ENCODE data around the gene CRTAC1.

CRTAC1 gene

GRCh38 chr10:97866524-97867219 is 163.7 kb downstream of the CRTAC1 start:
- no peak overlapping the region for H4K8ac ChIP-seq (ENCODE audit: low read depth, low read length)
- no peaks in the 10 kb centered on the region for H3K79me2 ChIP-seq (ENCODE audit: control insufficient read depth, insufficient read depth, low read length, poor library complexity)
- H3K18ac ChIP-seq (ENCODE audit: low read length) = no peak overlapping the region
- H2BK120ac ChIP-seq (ENCODE audit: insufficient read depth, low read length, poor library complexity) = no peak overlapping the region
- H3K4me3 ChIP-seq (ENCODE audit: low read depth, low read length) = no peak overlapping the region
- no peak overlapping the region for H2AK5ac ChIP-seq (ENCODE audit: low read length)
- peaks cover 4 to 5% of the 10 kb centered on the region in 2 experiments for H3K4me1 ChIP-seq (ENCODE audit: control insufficient read depth in 1 of 2, insufficient read depth in 2 of 2, low read length in 2 of 2)
- no peak overlapping the region for H2AFZ ChIP-seq (ENCODE audit: insufficient read depth, low read length, poor library complexity)
- no peaks in the 10 kb centered on the region for H3K27me3 ChIP-seq (ENCODE audit: insufficient read depth, low read length)
- no peak overlapping the region for H2BK12ac ChIP-seq (ENCODE audit: low read length)
- H4K91ac ChIP-seq (ENCODE audit: low read depth, low read length) = no peak overlapping the region
- no peak overlapping the region for H3K27ac ChIP-seq (ENCODE audit: low read depth, low read length)
- no peak overlapping the region for H3K9ac ChIP-seq (ENCODE audit: low read length)
- no peaks in the 10 kb centered on the region for H3K79me1 ChIP-seq (ENCODE audit: low read length)
- H4K12ac ChIP-seq (ENCODE audit: low read depth, low read length) = no peak overlapping the region
- no peak overlapping the region for H3K4me2 ChIP-seq (ENCODE audit: low read length)
- WGBS (ENCODE audit: extremely low coverage, insufficient coverage, insufficient read length) = no CpG with 5 or more reads among the region's 10 CpGs
- no peak for DNase-seq
- no peak overlapping the region for H2BK5ac ChIP-seq (ENCODE audit: low read depth, low read length, poor library complexity)
- no peak overlapping the region for H3K14ac ChIP-seq (ENCODE audit: low read length)
- H3K23ac ChIP-seq (ENCODE audit: low read length) = no peak overlapping the region
- H3K9me3 ChIP-seq (ENCODE audit: insufficient read depth, low read depth, low read length) = peaks cover 3% of the 10 kb centered on the region
- H3K4ac ChIP-seq (ENCODE audit: low read depth, low read length) = no peak overlapping the region
- H3K36me3 ChIP-seq (ENCODE audit: control insufficient read depth in 1 of 2, insufficient read depth in 2 of 2, low read length in 2 of 2) = no peaks in the 10 kb centered on the region

- Histone ChIP-seq H3K4me1 (ENCODE audit: control insufficient read depth in 1 of 2, insufficient read depth in 2 of 2, low read length in 2 of 2) (peaks cover 4 to 5% of the 10 kb centered on the region in 2 experiments), H2BK12ac (ENCODE audit: low read length) (no peak overlapping the region), H2BK5ac (ENCODE audit: low read depth, low read length, poor library complexity) (no peak overlapping the region), H3K4me3 (ENCODE audit: low read depth, low read length) (no peak overlapping the region), H3K4ac (ENCODE audit: low read depth, low read length) (no peak overlapping the region), H4K91ac (ENCODE audit: low read depth, low read length) (no peak overlapping the region), H3K79me2 (ENCODE audit: control insufficient read depth, insufficient read depth, low read length, poor library complexity) (no peaks in the 10 kb centered on the region), H2AFZ (ENCODE audit: insufficient read depth, low read length, poor library complexity) (no peak overlapping the region), H2AK5ac (ENCODE audit: low read length) (no peak overlapping the region), H4K12ac (ENCODE audit: low read depth, low read length) (no peak overlapping the region), H3K27ac (ENCODE audit: low read depth, low read length) (no peak overlapping the region), H3K23ac (ENCODE audit: low read length) (no peak overlapping the region), H3K9ac (ENCODE audit: low read length) (no peak overlapping the region), H3K18ac (ENCODE audit: low read length) (no peak overlapping the region), H3K14ac (ENCODE audit: low read length) (no peak overlapping the region), H3K27me3 (ENCODE audit: insufficient read depth, low read length) (no peaks in the 10 kb centered on the region), H3K36me3 (ENCODE audit: control insufficient read depth in 1 of 2, insufficient read depth in 2 of 2, low read length in 2 of 2) (no peaks in the 10 kb centered on the region), H3K4me2 (ENCODE audit: low read length) (no peak overlapping the region), H3K79me1 (ENCODE audit: low read length) (no peaks in the 10 kb centered on the region), H3K9me3 (ENCODE audit: insufficient read depth, low read depth, low read length) (peaks cover 3% of the 10 kb centered on the region), H2BK120ac (ENCODE audit: insufficient read depth, low read length, poor library complexity) (no peak overlapping the region), H4K8ac (ENCODE audit: low read depth, low read length) (no peak overlapping the region)
- WGBS (ENCODE audit: extremely low coverage, insufficient coverage, insufficient read length) = no CpG with 5 or more reads among the region's 18 CpGs
- no peak for DNase-seq
Measured at GRCh38 chr10:97865488-97865887, 164.9 kb downstream of the CRTAC1 start.

DNA sequence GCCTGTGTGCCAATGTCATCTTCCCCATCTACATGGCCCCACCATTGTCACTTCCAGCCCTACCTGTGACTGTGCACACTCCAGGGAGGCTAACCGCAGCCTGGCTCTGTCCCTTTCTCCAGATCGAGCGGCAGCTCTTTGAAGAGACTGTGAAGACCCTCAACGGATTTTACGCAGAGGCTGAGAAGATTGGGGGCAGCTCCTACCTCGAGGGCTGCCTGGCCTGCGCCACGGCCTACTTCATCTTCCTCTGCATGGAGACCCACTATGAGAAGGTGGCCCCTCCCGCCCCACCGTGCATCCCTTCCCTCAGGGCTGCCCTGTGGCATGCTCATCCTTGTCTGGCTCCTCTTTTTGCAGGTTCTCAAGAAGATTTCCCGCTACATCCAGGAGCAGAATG is 166.6 kb downstream of the CRTAC1 start:
- no peak overlapping the region for H2BK12ac ChIP-seq (ENCODE audit: low read length)
- no peak overlapping the region for H3K27ac ChIP-seq (ENCODE audit: low read depth, low read length)
- no peaks in the 10 kb centered on the region for H3K79me1 ChIP-seq (ENCODE audit: low read length)
- H3K36me3 ChIP-seq (ENCODE audit: control insufficient read depth in 1 of 2, insufficient read depth in 2 of 2, low read length in 2 of 2) = no peaks in the 10 kb centered on the region
- H2AK5ac ChIP-seq (ENCODE audit: low read length) = no peak overlapping the region
- H3K27me3 ChIP-seq (ENCODE audit: insufficient read depth, low read length) = no peaks in the 10 kb centered on the region
- peaks cover 3% of the 10 kb centered on the region for H3K9me3 ChIP-seq (ENCODE audit: insufficient read depth, low read depth, low read length)
- no peak overlapping the region for H2BK120ac ChIP-seq (ENCODE audit: insufficient read depth, low read length, poor library complexity)
- H3K18ac ChIP-seq (ENCODE audit: low read length) = no peak overlapping the region
- H3K4me1 ChIP-seq (ENCODE audit: control insufficient read depth in 1 of 2, insufficient read depth in 2 of 2, low read length in 2 of 2) = no peaks in the 10 kb centered on the region
- no peak overlapping the region for H3K23ac ChIP-seq (ENCODE audit: low read length)
- no peak overlapping the region for H4K91ac ChIP-seq (ENCODE audit: low read depth, low read length)
- H4K8ac ChIP-seq (ENCODE audit: low read depth, low read length) = no peak overlapping the region
- no peak overlapping the region for H3K14ac ChIP-seq (ENCODE audit: low read length)
- no peak overlapping the region for H3K4me3 ChIP-seq (ENCODE audit: low read depth, low read length)
- no peak for DNase-seq
- H2AFZ ChIP-seq (ENCODE audit: insufficient read depth, low read length, poor library complexity) = no peak overlapping the region
- H3K79me2 ChIP-seq (ENCODE audit: control insufficient read depth, insufficient read depth, low read length, poor library complexity) = no peaks in the 10 kb centered on the region
- H3K4me2 ChIP-seq (ENCODE audit: low read length) = no peak overlapping the region
- no CpG with 5 or more reads among the region's 11 CpGs for WGBS (ENCODE audit: extremely low coverage, insufficient coverage, insufficient read length)
- no peak overlapping the region for H4K12ac ChIP-seq (ENCODE audit: low read depth, low read length)
- H3K9ac ChIP-seq (ENCODE audit: low read length) = no peak overlapping the region
- H2BK5ac ChIP-seq (ENCODE audit: low read depth, low read length, poor library complexity) = no peak overlapping the region
- no peak overlapping the region for H3K4ac ChIP-seq (ENCODE audit: low read depth, low read length)

GRCh38 chr10:97861924-97862323 is 168.5 kb downstream of the CRTAC1 start:
- H3K9me3 ChIP-seq (ENCODE audit: insufficient read depth, low read depth, low read length) = peaks cover 3% of the 10 kb centered on the region
- WGBS (ENCODE audit: extremely low coverage, insufficient coverage, insufficient read length) = no CpG with 5 or more reads among the region's 1 CpG
- H2BK12ac ChIP-seq (ENCODE audit: low read length) = no peak overlapping the region
- H4K91ac ChIP-seq (ENCODE audit: low read depth, low read length) = no peak overlapping the region
- H3K14ac ChIP-seq (ENCODE audit: low read length) = no peak overlapping the region
- H3K23ac ChIP-seq (ENCODE audit: low read length) = no peak overlapping the region
- no peaks in the 10 kb centered on the region for H3K27me3 ChIP-seq (ENCODE audit: insufficient read depth, low read length)
- H3K27ac ChIP-seq (ENCODE audit: low read depth, low read length) = no peak overlapping the region
- no peak overlapping the region for H2AK5ac ChIP-seq (ENCODE audit: low read length)
- no peak overlapping the region for H2BK5ac ChIP-seq (ENCODE audit: low read depth, low read length, poor library complexity)
- no peak for DNase-seq
- H3K79me2 ChIP-seq (ENCODE audit: control insufficient read depth, insufficient read depth, low read length, poor library complexity) = no peaks in the 10 kb centered on the region
- no peak overlapping the region for H3K4ac ChIP-seq (ENCODE audit: low read depth, low read length)
- no peak overlapping the region for H4K8ac ChIP-seq (ENCODE audit: low read depth, low read length)
- H3K79me1 ChIP-seq (ENCODE audit: low read length) = no peaks in the 10 kb centered on the region
- H2BK120ac ChIP-seq (ENCODE audit: insufficient read depth, low read length, poor library complexity) = no peak overlapping the region
- no peak overlapping the region for H3K18ac ChIP-seq (ENCODE audit: low read length)
- H3K4me1 ChIP-seq (ENCODE audit: control insufficient read depth in 1 of 2, insufficient read depth in 2 of 2, low read length in 2 of 2) = no peaks in the 10 kb centered on the region
- H4K12ac ChIP-seq (ENCODE audit: low read depth, low read length) = no peak overlapping the region
- no peak overlapping the region for H3K4me2 ChIP-seq (ENCODE audit: low read length)
- H3K9ac ChIP-seq (ENCODE audit: low read length) = no peak overlapping the region
- H3K4me3 ChIP-seq (ENCODE audit: low read depth, low read length) = no peak overlapping the region
- H3K36me3 ChIP-seq (ENCODE audit: control insufficient read depth in 1 of 2, insufficient read depth in 2 of 2, low read length in 2 of 2) = no peaks in the 10 kb centered on the region
- no peak overlapping the region for H2AFZ ChIP-seq (ENCODE audit: insufficient read depth, low read length, poor library complexity)

Data from trophoblast cell (in vitro differentiated cells and primary cell).